Measurements from ENCODE around the gene STPG2. TPM values are rescaled to one million over a fixed set of nuclear protein-coding genes. Genes with fewer than 3 reads are reported as not detected.

Gene STPG2
- total RNA-seq, 1 donor from 2014 or later, result 0.66 TPM

GRCh38 chr4:97624204-97624603, 519.1 kb downstream of the STPG2 start:
- TF ChIP-seq, protein P1, sequence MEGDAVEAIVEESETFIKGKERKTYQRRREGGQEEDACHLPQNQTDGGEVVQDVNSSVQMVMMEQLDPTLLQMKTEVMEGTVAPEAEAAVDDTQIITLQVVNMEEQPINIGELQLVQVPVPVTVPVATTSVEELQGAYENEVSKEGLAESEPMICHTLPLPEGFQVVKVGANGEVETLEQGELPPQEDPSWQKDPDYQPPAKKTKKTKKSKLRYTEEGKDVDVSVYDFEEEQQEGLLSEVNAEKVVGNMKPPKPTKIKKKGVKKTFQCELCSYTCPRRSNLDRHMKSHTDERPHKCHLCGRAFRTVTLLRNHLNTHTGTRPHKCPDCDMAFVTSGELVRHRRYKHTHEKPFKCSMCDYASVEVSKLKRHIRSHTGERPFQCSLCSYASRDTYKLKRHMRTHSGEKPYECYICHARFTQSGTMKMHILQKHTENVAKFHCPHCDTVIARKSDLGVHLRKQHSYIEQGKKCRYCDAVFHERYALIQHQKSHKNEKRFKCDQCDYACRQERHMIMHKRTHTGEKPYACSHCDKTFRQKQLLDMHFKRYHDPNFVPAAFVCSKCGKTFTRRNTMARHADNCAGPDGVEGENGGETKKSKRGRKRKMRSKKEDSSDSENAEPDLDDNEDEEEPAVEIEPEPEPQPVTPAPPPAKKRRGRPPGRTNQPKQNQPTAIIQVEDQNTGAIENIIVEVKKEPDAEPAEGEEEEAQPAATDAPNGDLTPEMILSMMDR (IDR thresholded peaks at IDR 0.05; ENCODE audit: partially characterized antibody, unreplicated experiment), result no peak
- no peak overlapping the region for H3K4me3 Mint-ChIP-seq (ENCODE audit: unreplicated experiment)
- no peaks in the 10 kb centered on the region for H3K4me1 Mint-ChIP-seq (ENCODE audit: low read depth, unreplicated experiment)
- H3K27me3 Mint-ChIP-seq (ENCODE audit: unreplicated experiment), result no peaks in the 10 kb centered on the region
- no peak overlapping the region for H3K27ac Mint-ChIP-seq (ENCODE audit: unreplicated experiment)
- DNase-seq, result no peak
- H3K9me3 Mint-ChIP-seq (ENCODE audit: unreplicated experiment), result no peaks in the 10 kb centered on the region
- no peaks in the 10 kb centered on the region for H3K36me3 Mint-ChIP-seq (ENCODE audit: unreplicated experiment)

GRCh38 chr4:97605932-97606331, 537.3 kb downstream of the STPG2 start:
- H3K9me3 Mint-ChIP-seq (ENCODE audit: unreplicated experiment), result no peaks in the 10 kb centered on the region
- H3K36me3 Mint-ChIP-seq (ENCODE audit: unreplicated experiment), result no peaks in the 10 kb centered on the region
- TF ChIP-seq, protein P1 (IDR thresholded peaks at IDR 0.05; ENCODE audit: partially characterized antibody, unreplicated experiment), result no peak

GRCh38 chr4:97593248-97593647, 550.0 kb downstream of the STPG2 start:
- Mint-ChIP-seq H3K9me3 (ENCODE audit: unreplicated experiment) (no peaks in the 10 kb centered on the region), H3K4me3 (ENCODE audit: unreplicated experiment) (no peak overlapping the region), H3K27ac (ENCODE audit: unreplicated experiment) (no peak overlapping the region), H3K4me1 (ENCODE audit: low read depth, unreplicated experiment) (no peaks in the 10 kb centered on the region), H3K36me3 (ENCODE audit: unreplicated experiment) (no peaks in the 10 kb centered on the region), H3K27me3 (ENCODE audit: unreplicated experiment) (peaks cover 2% of the 10 kb centered on the region)
- TF ChIP-seq, protein P1 (IDR thresholded peaks at IDR 0.05; ENCODE audit: partially characterized antibody, unreplicated experiment), result no peak
- no peak for DNase-seq

More at GRCh38 chr4:97605932-97606331, 537.3 kb downstream of the STPG2 start:
- no peak for DNase-seq
- Mint-ChIP-seq H3K4me3 (ENCODE audit: unreplicated experiment) (no peak overlapping the region), H3K4me1 (ENCODE audit: low read depth, unreplicated experiment) (peaks cover 5% of the 10 kb centered on the region), H3K27me3 (ENCODE audit: unreplicated experiment) (no peaks in the 10 kb centered on the region), H3K27ac (ENCODE audit: unreplicated experiment) (no peak overlapping the region)

DNA sequence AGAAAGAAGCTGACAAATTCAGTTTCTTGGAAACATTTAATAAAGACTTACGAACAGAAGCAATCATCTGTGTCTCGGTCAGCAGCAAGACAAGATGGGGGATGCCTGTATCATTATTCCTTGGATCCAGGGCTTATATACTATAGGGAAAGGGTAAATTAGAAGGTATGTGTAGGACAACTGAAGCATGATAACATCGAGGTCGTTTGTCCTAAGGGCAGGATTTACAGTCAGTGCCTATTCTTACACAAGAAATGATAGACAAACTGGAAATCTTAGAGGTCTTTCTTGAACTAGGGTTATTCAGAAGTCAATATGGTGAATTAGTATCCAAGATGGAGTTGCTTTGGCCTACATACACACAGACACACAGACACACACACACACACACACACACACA, 553.0 kb downstream of the STPG2 start:
- no peak for DNase-seq
- TF ChIP-seq, protein P1 (IDR thresholded peaks at IDR 0.05; ENCODE audit: partially characterized antibody, unreplicated experiment), result no peak
- Mint-ChIP-seq H3K27ac (ENCODE audit: unreplicated experiment) (no peak overlapping the region), H3K9me3 (ENCODE audit: unreplicated experiment) (no peaks in the 10 kb centered on the region), H3K27me3 (ENCODE audit: unreplicated experiment) (peaks cover 2% of the 10 kb centered on the region), H3K36me3 (ENCODE audit: unreplicated experiment) (no peaks in the 10 kb centered on the region), H3K4me1 (ENCODE audit: low read depth, unreplicated experiment) (no peaks in the 10 kb centered on the region), H3K4me3 (ENCODE audit: unreplicated experiment) (no peak overlapping the region)

GRCh38 chr4:97589481-97590196, 553.6 kb downstream of the STPG2 start:
- Mint-ChIP-seq H3K4me3 (ENCODE audit: unreplicated experiment) (no peak overlapping the region), H3K27ac (ENCODE audit: unreplicated experiment) (no peak overlapping the region), H3K27me3 (ENCODE audit: unreplicated experiment) (peaks cover 2% of the 10 kb centered on the region), H3K4me1 (ENCODE audit: low read depth, unreplicated experiment) (no peaks in the 10 kb centered on the region), H3K36me3 (ENCODE audit: unreplicated experiment) (no peaks in the 10 kb centered on the region), H3K9me3 (ENCODE audit: unreplicated experiment) (no peaks in the 10 kb centered on the region)
- DNase-seq, result no peak
- TF ChIP-seq, protein P1 (IDR thresholded peaks at IDR 0.05; ENCODE audit: partially characterized antibody, unreplicated experiment), result no peak

All from glutamatergic neuron (in vitro differentiated cells).